GM12878 (cell line): Measurements from ENCODE around the gene FBRSL1. TPM values are rescaled to one million over a fixed set of nuclear protein-coding genes. Genes with fewer than 3 reads are reported as not detected.

Experiments used
- ATAC-seq: fragments of 200-7000 bp; cut with Tn5 transposase; 3 replicates; pipeline ENCODE4 v1.9.1; 2020; ENCODE audit warnings: mild to moderate bottlenecking, moderate library complexity
- BruUV-seq: library from RNA; stranded (reverse); fragments of 400-500 nt; replicated peaks from 2 replicates; lab custom pipeline; 2021; lab: Mats Ljungman, UMichigan
- CTCF ChIA-PET: fragments of 300-600 bp; sonication (Branson Sonifier 250); formaldehyde crosslinking; extraction: SDS; loops from one replicate; lab custom pipeline; 2021; ENCODE audit warnings: inconsistent platforms; lab: Yijun Ruan, JAX
- POLR2A ChIA-PET: fragments of 350-600 bp; formaldehyde crosslinking; extraction: SDS; loops from one replicate; lab custom pipeline; 2021; ENCODE audit warnings: inconsistent platforms; lab: Charles Lee
- RAD21 ChIA-PET: fragments of 300-600 bp; sonication (Branson Sonifier 250); formaldehyde crosslinking; loops from one replicate; lab custom pipeline; 2023; ENCODE audit warnings: antibody characterized with exemption; ENCODE audit not compliant: unreplicated experiment; lab: Charles Lee
- SMC1A ChIA-PET: fragments of 300-600 bp; sonication (Branson Sonifier 250); formaldehyde crosslinking; loops from one replicate; lab custom pipeline; 2023; ENCODE audit not compliant: unreplicated experiment, uncharacterized antibody; lab: Charles Lee
- DNase-seq: peaks from one replicate; pipeline ENCODE4 v3.0.0-alpha.2; 2011; ENCODE audit warnings: low read depth, low spot score
- FAIRE-seq: peaks from 3 replicates; lab custom pipeline; 2011; peaks lifted over from hg19 to GRCh38; lab: Jason Lieb, UNC
- H2AFZ ChIP-seq: 2 replicates; pipeline ENCODE4 v1.6.0; 2011; ENCODE audit warnings: low read depth, low read length, control low read depth; ENCODE audit not compliant: control insufficient read depth
- H3K27ac ChIP-seq: 2 replicates; pipeline ENCODE4 v1.5.1; 2011; ENCODE audit warnings: control low read depth; ENCODE audit not compliant: control insufficient read depth, insufficient read depth
- H3K27me3 ChIP-seq, 2 experiments: replicated peaks in 1 of 2; 2 replicates each; pipeline versions ENCODE4 v1.6.0 to v1.6.1; 2011; ENCODE audit warnings: low read length in 1 of 2; ENCODE audit not compliant: control insufficient read depth in 2 of 2, insufficient read depth in 2 of 2
- H3K36me3 ChIP-seq, 2 experiments: 2 replicates each; pipeline ENCODE4 v1.5.1; 2011; ENCODE audit warnings: low read length in 1 of 2; ENCODE audit not compliant: control insufficient read depth in 2 of 2, insufficient read depth in 2 of 2
- H3K4me1 ChIP-seq: 2 replicates; pipeline ENCODE4 v1.6.1; 2011; ENCODE audit warnings: mild to moderate bottlenecking, low read length, moderate library complexity, mixed read lengths; ENCODE audit not compliant: control insufficient read depth, insufficient read depth
- H3K4me2 ChIP-seq: 2 replicates; pipeline ENCODE4 v1.6.0; 2011; ENCODE audit warnings: control low read depth; ENCODE audit not compliant: control insufficient read depth, insufficient read depth
- H3K4me3 ChIP-seq: fragments of 200-600 bp; sonication (generic); 2 replicates; pipeline ENCODE4 v1.5.1; 2016
- H3K79me2 ChIP-seq: 2 replicates; pipeline ENCODE4 v1.6.0; 2011; ENCODE audit warnings: low read length; ENCODE audit not compliant: control insufficient read depth, insufficient read depth
- H3K9ac ChIP-seq: 2 replicates; pipeline ENCODE4 v1.8.0; 2011; ENCODE audit warnings: low read length, control low read depth, mixed read lengths; ENCODE audit not compliant: control insufficient read depth, insufficient read depth
- H3K9me3 ChIP-seq: replicated peaks from 3 replicates; pipeline ENCODE4 v1.5.1; 2011; ENCODE audit warnings: mild to moderate bottlenecking, low read length; ENCODE audit not compliant: control insufficient read depth, insufficient read depth
- H4K20me1 ChIP-seq: 2 replicates; pipeline ENCODE4 v1.6.0; 2011; ENCODE audit not compliant: control insufficient read depth, insufficient read depth
- BACH1 ChIP-seq: fragments of 450-650 bp; IDR thresholded peaks from 2 replicates; pipeline ENCODE4 v1.6.1; 2017; ENCODE audit warnings: mild to moderate bottlenecking, borderline replicate concordance
- EP300 ChIP-seq, 2 experiments: fragments of 150-350 bp in 1 of 2; IDR thresholded peaks; 2 replicates each; pipeline ENCODE4 v1.6.1; 2011 to 2012; ENCODE audit warnings: low read depth in 2 of 2, low read length in 2 of 2, borderline replicate concordance in 1 of 2, improper control_type of control experiment in 1 of 2, inconsistent platforms in 1 of 2; ENCODE audit not compliant: control insufficient read depth in 1 of 2
- FOS ChIP-seq: IDR thresholded peaks from 3 replicates; pipeline ENCODE4 v1.6.1; 2011; ENCODE audit warnings: borderline replicate concordance; ENCODE audit not compliant: insufficient read length; ENCODE audit errors: extremely low read depth
- LARP7 ChIP-seq: fragments of 450-650 bp; IDR thresholded peaks from 2 replicates; pipeline ENCODE4 v1.6.1; 2017; ENCODE audit warnings: mild to moderate bottlenecking
- SREBF2 ChIP-seq: IDR thresholded peaks from 2 replicates; pipeline ENCODE4 v1.6.1; 2012; ENCODE audit warnings: mild to moderate bottlenecking, low read length
- WGBS: methylation state at CpG from one replicate; pipeline ENCODE4 v1.1.6; 2016; ENCODE audit warnings: low lambda C conversion rate; ENCODE audit not compliant: insufficient replicate concordance, insufficient coverage; ENCODE audit errors: missing lambda C conversion rate; 5-methylcytosine and 5-hydroxymethylcytosine counted together
- in situ Hi-C: fragments of 300-500 bp; cut with MboI; formaldehyde crosslinking; loops from 9 replicates; pipeline ENCODE4 v1.14.3; 2018; ENCODE audit warnings: mixed read lengths
- intact Hi-C: fragments of 100-400 bp; cut with micrococcal nuclease; formaldehyde crosslinking; loops from one replicate; pipeline ENCODE4 v1.14.2; 2022; ENCODE audit not compliant: unreplicated experiment
- polyA plus RNA-seq, 11 experiments: library from polyadenylated mRNA; depleted of rRNA in 4 of 11; unstranded in 6 of 11; stranded (reverse) in 5 of 11; fragments of >200 nt; fragmentation: Nextera tagmentation in 4 of 11; fragmentation: Illumina TruSeq in 1 of 11; extraction: Ambion mirVana in 4 of 11; extraction: Trizol in 1 of 11; gene quantifications; 1 replicate in 1 of 11; 2 replicates in 10 of 11; pipeline versions ENCODE4 v1.2.1 to v1.2.3, GENCODE V29; 2011 to 2016; ENCODE audit warnings: inconsistent platforms in 2 of 11, missing spikeins in 2 of 11, low read depth in 1 of 11
- total RNA-seq, 4 experiments: library from RNA; depleted of rRNA in 3 of 4; stranded (reverse); fragments of >200 nt in 3 of 4; fragmentation: Illumina TruSeq in 1 of 4; extraction: Trizol in 1 of 4; gene quantifications; 2 replicates each; pipeline versions ENCODE4 v1.2.1 to v1.2.3, GENCODE V29; 2013 to 2021
- TF ChIP-seq, protein P1 (sequence below): IDR thresholded peaks from 2 replicates; pipeline ENCODE4 v1.6.1; 2011; ENCODE audit warnings: mild to moderate bottlenecking, low read depth, low read length, moderate library complexity; ENCODE audit not compliant: insufficient replicate concordance
- TF ChIP-seq, protein P2 (sequence below): fragments of 450-650 bp; IDR thresholded peaks from 2 replicates; pipeline ENCODE4 v1.6.1; 2017; ENCODE audit warnings: antibody characterized with exemption, mild to moderate bottlenecking, moderate library complexity

FBRSL1 gene
- total and polyA plus RNA-seq, 10 of the 15 experiments (the other 5 are each of a cell fraction or from before 2014, with no cell fraction given) = 0.19 to 55.1 (median 4.1) TPM

DNA sequence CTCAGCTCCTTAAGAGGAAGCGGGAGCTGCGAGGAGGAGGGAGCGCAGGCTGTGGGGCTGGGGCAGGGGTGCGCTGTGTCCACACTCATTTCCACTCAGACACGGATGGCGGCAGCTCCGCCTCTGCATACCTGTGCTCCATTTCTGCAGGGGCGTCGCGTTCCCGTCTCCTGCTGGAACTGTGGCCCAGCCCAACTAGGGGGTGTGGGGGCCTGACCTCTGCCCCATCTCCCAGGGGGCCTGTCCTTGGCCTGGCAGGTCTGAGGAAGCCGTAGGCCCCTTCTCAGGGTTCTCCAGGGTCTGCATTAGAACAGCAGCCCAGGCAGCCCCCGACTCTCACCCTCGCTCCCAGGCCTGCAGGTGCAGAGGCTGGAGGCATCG, 31.2 kb downstream of the FBRSL1 start:
- FAIRE-seq (no peak), DNase-seq (no peak)
- intact Hi-C loops = no loop called here
- H3K4me2 ChIP-seq = no peak overlapping the region
- ChIA-PET CTCF (interaction anchor here (1.2 kb wide), 1 partner anchor 107 kb away, joined by 4 read pairs; no protein-coding TSS in a partner anchor), RAD21 (no interaction called here), POLR2A (no interaction called here)
- 80% methylated on average over 14 of the region's 15 CpGs for WGBS
- H3K79me2 ChIP-seq = no peaks in the 10 kb centered on the region
- H3K9me3 ChIP-seq = no peaks in the 10 kb centered on the region; the same call in 2 of the 3 replicates
- H2AFZ ChIP-seq = no peak overlapping the region
- no peak overlapping the region for H3K9ac ChIP-seq
- no peaks in the 10 kb centered on the region for H3K27me3 ChIP-seq
- no peak overlapping the region for H3K4me3 ChIP-seq
- no peak for TF ChIP-seq EP300 (IDR thresholded peaks at IDR 0.05; ENCODE audit: borderline replicate concordance in 1 of 2, control insufficient read depth in 1 of 2, low read depth in 2 of 2, low read length in 2 of 2)
- no peak for TF ChIP-seq SREBF2
- no peak for TF ChIP-seq FOS
- no peak for TF ChIP-seq LARP7
- TF ChIP-seq, protein P1, sequence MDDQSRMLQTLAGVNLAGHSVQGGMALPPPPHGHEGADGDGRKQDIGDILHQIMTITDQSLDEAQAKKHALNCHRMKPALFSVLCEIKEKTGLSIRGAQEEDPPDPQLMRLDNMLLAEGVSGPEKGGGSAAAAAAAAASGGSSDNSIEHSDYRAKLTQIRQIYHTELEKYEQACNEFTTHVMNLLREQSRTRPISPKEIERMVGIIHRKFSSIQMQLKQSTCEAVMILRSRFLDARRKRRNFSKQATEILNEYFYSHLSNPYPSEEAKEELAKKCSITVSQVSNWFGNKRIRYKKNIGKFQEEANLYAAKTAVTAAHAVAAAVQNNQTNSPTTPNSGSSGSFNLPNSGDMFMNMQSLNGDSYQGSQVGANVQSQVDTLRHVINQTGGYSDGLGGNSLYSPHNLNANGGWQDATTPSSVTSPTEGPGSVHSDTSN = no peak
- TF ChIP-seq, protein P2, sequence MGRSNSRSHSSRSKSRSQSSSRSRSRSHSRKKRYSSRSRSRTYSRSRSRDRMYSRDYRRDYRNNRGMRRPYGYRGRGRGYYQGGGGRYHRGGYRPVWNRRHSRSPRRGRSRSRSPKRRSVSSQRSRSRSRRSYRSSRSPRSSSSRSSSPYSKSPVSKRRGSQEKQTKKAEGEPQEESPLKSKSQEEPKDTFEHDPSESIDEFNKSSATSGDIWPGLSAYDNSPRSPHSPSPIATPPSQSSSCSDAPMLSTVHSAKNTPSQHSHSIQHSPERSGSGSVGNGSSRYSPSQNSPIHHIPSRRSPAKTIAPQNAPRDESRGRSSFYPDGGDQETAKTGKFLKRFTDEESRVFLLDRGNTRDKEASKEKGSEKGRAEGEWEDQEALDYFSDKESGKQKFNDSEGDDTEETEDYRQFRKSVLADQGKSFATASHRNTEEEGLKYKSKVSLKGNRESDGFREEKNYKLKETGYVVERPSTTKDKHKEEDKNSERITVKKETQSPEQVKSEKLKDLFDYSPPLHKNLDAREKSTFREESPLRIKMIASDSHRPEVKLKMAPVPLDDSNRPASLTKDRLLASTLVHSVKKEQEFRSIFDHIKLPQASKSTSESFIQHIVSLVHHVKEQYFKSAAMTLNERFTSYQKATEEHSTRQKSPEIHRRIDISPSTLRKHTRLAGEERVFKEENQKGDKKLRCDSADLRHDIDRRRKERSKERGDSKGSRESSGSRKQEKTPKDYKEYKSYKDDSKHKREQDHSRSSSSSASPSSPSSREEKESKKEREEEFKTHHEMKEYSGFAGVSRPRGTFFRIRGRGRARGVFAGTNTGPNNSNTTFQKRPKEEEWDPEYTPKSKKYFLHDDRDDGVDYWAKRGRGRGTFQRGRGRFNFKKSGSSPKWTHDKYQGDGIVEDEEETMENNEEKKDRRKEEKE = no peak
- TF ChIP-seq BACH1 = no peak
- TF ChIP-seq, all 136 proteins: peak for 0
- Histone ChIP-seq H3K27ac (no peak overlapping the region), H4K20me1 (no peaks in the 10 kb centered on the region; the same call in 1 of the 2 replicates), H3K4me1 (no peaks in the 10 kb centered on the region; the same call in 1 of the 2 replicates), H3K36me3 (no peaks in the 10 kb centered on the region)
- SMC1A ChIA-PET = no interaction called here
- in situ Hi-C loops = no loop called here
- ATAC-seq = no peak
- no TSS peak for BruUV-seq
